HG03103 (cell line): ENCODE data around the gene GTF2A1.
"Not testable (repeated sequence)": the region's sequence is repeated elsewhere in the genome, so short reads cannot be mapped to it uniquely, and the experiment has no call there.

ENCODE experiments used
- ATAC-seq: cut with Tn5 transposase; IDR thresholded peaks from one replicate; pipeline ENCODE4 v1.9.1; 2021; ENCODE audit warnings: low read depth; ENCODE audit not compliant: unreplicated experiment

Gene GTF2A1

GRCh38 chr14:81220830-81221578 lies at the start of gene GTF2A1:
Gene GTF2A1 (minus strand): TSS chr14:81220959. CDS start chr14:81220518, 441 bp downstream.
- ATAC-seq, result peak; percentile 69

- no peak for ATAC-seq
Measured at GRCh38 chr14:81269979-81270375, 49.2 kb upstream of the GTF2A1 start.

GRCh38 chr14:81269100-81269978 lies 48.6 kb upstream of the GTF2A1 start:
- peak; percentile 67 for ATAC-seq

GRCh38 chr14:81268016-81268416 lies 47.3 kb upstream of the GTF2A1 start:
- ATAC-seq, result peak; percentile 66

- no peak for ATAC-seq
Measured at GRCh38 chr14:81265636-81266169, 44.9 kb upstream of the GTF2A1 start.

GRCh38 chr14:81264671-81265070 lies 43.9 kb upstream of the GTF2A1 start:
- no peak for ATAC-seq

- ATAC-seq, result no peak
Measured at GRCh38 chr14:81263777-81264410, 43.1 kb upstream of the GTF2A1 start.

- no peak for ATAC-seq
Measured at GRCh38 chr14:81261176-81261575, 40.4 kb upstream of the GTF2A1 start.

GRCh38 chr14:81260732-81261131 lies 40.0 kb upstream of the GTF2A1 start:
- ATAC-seq, result no peak

GRCh38 chr14:81256289-81256960 lies 35.7 kb upstream of the GTF2A1 start:
- ATAC-seq, result peak; percentile 70

GRCh38 chr14:81252278-81252677 lies 31.5 kb upstream of the GTF2A1 start:
- ATAC-seq, result no peak

GRCh38 chr14:81247271-81247766 lies 26.6 kb upstream of the GTF2A1 start:
- ATAC-seq, result no peak

- ATAC-seq, result no peak
Measured at GRCh38 chr14:81246461-81247270, 25.9 kb upstream of the GTF2A1 start.

GRCh38 chr14:81245771-81246170 lies 25.0 kb upstream of the GTF2A1 start:
- no peak for ATAC-seq

- ATAC-seq, result not testable (repeated sequence)
Measured at GRCh38 chr14:81244431-81244830, 23.7 kb upstream of the GTF2A1 start.

GRCh38 chr14:81243499-81243898 lies 22.7 kb upstream of the GTF2A1 start:
- no peak for ATAC-seq

- ATAC-seq, result not testable (repeated sequence)
Measured at GRCh38 chr14:81236849-81237248, 16.1 kb upstream of the GTF2A1 start.

- no peak for ATAC-seq
Measured at GRCh38 chr14:81236138-81236537, 15.4 kb upstream of the GTF2A1 start.

GRCh38 chr14:81235096-81235495 lies 14.3 kb upstream of the GTF2A1 start:
- ATAC-seq, result peak; percentile 88
